Activated effector memory CD4-positive, alpha-beta T cell treated with Interleukin-2 at 50 U/mL for 16 hours (primary cell): ENCODE measurements around the gene AUTS2.

ENCODE experiments used
- DNase-seq: peaks from one replicate; pipeline ENCODE4 v3.0.0-alpha.2; 2020

AUTS2 gene

GRCh38 chr7:70695795-70696083 lies 1097.5 kb downstream of the AUTS2 start:
- DNase-seq = no peak

DNA sequence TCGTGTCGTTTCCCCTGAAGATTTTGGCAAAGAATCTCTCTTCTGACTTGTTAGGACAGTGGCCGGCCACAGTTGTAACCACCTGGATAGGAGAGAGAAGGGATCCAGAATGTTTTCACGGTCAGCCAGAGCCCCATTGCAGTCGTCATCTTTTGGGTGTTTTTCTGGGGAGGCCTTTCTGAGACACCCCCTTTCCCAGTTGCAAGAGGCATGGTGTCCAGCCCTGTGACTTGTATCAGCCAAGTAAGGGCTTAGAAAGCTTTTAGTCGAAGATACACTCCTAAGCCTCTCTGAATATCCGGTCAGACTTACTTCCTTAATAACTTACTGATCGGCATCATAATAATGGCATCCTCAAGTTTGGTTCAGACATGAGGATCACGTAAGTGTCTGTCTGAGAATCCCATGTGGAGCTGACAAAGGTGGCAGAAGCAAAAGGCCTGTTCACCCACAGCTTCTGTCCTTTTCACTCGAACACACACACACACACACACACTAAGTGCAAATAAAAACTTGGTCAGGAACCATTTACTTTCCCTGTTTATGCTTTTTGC lies 1098.0 kb downstream of the AUTS2 start:
- DNase-seq = no peak

DNA sequence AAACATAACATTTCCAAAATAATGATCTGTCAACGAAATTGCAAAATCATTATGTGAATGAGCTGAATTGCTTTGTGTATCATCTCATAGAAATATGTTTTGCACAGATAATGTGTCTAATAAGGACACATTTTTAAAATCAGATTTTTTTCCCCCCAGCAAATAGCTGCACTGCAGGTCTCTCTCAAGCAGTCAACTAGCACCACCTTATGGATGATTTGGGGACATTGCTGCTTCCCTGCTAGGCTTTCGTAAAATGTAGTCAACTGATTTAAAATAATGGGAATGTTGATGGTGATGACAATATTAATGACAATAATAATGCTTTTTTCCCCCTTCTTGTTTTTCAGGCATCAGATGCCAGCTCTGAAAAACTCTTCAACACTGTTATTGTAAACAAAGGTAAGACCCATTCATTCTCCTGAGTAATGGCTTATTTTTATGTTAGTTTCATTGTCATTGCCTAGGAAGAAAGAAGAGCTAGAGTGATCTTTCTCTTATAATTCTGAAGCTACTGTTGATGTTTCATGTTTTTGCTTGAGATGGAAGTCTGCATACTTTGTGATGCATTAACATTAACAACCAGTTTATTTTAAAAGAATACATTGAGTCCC lies 1100.1 kb downstream of the AUTS2 start:
- DNase-seq = no peak

- DNase-seq = no peak
Measured at GRCh38 chr7:70699271-70699670, 1101.0 kb downstream of the AUTS2 start.

- no peak for DNase-seq
Measured at GRCh38 chr7:70700055-70700940, 1102.0 kb downstream of the AUTS2 start.

DNA sequence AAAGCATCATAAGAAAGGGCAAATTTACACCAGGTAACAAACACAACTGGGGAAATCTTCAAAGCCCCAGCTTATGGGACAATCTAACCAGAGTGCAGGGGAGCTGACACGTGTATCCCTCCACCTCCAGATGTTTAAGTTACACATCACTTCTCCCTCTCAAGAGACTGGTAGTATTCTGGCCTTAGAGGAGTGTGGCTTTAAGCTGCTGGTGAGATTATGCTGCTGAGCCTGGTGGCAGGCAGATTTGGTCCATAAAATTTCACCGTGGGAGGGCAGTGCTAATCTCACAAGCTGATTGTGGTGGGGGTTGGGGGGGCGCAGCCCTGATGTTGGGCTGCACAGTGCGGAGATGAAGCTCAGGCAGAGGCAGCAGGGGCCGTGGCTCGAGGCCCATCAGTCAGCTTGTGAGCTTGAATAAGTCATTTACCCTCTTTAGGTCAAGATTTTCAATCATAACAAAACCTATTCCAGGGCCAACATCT lies 1102.7 kb downstream of the AUTS2 start:
- no peak for DNase-seq

DNA sequence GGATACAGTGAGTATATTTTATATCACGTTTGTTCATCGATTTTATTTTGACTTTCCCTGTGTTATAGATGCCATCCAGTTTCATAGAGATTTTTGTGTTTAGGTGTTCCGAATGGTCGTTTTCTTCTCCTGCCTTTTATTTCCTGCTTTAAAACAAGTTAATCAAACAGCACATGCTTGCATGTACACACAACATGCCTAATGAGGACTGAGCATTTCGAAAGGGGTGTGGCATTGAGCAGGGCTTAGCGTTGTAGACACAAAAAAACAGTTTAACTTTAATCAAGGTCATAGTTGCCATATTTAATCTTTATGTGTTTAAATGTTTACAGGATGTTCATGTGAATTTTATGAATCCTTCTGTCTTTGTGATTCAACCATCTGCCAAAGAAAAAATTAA lies 1103.2 kb downstream of the AUTS2 start:
- DNase-seq = no peak

GRCh38 chr7:70701991-70702390 lies 1103.7 kb downstream of the AUTS2 start:
- no peak for DNase-seq

DNA sequence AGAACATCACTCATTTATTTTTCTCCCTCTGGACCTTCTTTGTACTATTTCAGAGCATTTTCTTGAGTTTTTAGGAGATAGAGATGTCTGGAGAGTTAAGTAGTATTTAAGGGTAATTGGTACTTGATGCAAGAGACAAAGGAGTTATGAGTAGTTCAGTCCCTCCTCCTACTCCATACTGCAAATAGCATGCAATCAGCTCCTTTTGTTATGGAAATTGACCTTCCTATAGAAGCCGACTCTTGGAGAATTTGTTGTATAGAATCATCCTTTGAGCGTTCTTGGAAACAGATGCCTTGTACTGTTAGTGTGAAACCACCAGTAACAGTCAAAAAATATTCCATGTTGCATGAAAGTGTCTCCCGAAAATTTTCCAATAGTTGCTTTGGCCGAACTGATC lies 1105.5 kb downstream of the AUTS2 start:
- DNase-seq = no peak

GRCh38 chr7:70704831-70705346 lies 1106.6 kb downstream of the AUTS2 start:
- no peak for DNase-seq

DNA sequence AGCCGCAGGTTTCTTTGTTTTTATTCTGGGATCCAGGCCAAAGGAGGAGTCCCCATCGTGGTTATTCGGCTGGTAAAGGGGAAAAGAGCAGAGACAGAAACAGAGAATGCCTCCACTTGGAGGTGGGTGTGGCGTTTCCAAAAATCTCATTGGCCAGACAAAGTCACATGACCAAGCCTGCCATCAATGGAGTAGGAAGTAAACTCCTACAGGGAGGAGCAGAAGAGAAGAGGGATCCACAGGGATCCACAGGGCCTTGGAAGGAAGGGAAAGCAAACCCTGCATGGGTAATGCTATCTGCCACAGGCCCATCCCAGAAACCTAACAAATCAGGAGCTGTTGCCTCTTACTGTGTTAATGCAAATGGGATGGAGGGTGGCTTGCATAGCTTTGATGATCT lies 1107.9 kb downstream of the AUTS2 start:
- DNase-seq = no peak

DNA sequence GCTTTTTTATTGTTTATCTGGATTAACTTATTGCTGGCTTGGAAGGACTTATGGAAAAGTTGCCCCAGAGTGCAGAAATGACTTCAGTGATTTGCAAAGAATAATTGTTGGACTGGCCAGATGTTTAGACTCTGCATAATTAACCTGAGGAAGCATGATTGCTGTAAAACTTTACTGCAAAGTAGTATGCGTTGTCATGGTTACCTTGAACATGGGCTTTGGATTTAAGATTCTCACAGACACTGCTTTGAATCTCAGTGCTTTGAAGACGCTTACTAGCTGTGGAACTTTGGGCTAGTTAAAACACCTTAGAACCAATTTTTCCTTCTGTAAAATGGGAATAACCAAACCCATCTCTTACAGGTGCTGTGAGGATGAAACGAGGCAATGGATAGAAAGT lies 1108.4 kb downstream of the AUTS2 start:
- DNase-seq = no peak

DNA sequence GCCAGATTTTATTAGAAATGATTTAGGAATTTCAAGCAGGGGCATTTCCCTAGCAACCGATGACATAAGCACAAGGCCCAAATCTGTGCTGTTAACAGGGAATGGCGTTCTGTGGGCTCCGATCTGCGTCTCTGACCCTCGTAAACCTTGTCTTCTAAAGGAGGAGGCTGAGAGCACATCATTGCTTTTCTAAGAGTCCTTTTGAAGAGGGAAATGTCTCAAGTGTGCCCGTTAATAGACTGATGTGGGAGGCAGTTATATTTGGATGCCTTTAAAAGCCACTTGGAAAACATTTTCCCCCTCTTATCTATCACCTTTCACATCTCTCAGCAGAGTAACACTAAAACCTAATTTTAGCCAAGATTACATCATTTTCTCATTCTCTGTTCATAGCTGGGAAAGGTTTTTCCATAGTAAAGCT lies 1109.6 kb downstream of the AUTS2 start:
- no peak for DNase-seq

DNA sequence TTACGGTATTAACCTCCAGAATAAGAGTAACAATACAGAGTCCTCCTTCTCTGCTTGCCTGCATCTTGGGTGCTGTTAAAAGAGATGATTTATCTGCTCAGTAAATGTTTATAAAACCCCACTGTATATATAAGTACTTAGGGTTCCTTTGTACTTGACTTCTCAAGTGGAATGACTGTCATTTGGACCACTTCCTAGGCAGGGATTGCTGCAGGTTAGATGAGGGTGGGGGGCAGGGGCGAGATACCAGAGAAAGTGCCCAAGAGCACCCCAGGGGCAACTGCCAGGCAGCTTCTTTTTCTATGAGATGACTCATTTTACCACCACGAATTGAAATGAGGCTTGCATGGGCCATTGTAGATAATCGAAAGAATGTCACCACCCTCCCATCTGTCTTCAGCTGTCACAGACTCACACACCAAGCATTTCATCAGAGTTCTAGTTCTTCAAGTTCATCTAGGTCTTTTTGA lies 1111.8 kb downstream of the AUTS2 start:
- no peak for DNase-seq

DNA sequence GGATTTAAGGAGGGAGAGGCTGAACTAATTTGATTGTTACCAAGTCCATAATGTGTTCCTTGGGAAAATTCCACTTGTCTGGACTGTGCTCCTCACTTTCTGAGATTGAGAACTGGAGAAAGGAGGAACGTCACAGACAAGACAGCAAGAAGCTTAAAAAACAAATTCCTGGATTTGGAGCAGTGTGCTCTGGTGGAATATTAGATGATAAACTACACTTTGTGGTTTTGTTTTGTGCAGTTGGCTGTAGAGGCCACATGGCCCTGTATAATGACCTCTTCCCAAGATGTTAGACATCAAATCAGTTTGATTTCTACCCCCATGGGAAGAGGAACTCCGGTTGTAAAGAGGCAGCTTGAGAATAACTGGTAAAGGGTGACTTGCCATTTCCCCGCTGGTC lies 1112.4 kb downstream of the AUTS2 start:
- no peak for DNase-seq

GRCh38 chr7:70711452-70711851 lies 1113.2 kb downstream of the AUTS2 start:
- no peak for DNase-seq

DNA sequence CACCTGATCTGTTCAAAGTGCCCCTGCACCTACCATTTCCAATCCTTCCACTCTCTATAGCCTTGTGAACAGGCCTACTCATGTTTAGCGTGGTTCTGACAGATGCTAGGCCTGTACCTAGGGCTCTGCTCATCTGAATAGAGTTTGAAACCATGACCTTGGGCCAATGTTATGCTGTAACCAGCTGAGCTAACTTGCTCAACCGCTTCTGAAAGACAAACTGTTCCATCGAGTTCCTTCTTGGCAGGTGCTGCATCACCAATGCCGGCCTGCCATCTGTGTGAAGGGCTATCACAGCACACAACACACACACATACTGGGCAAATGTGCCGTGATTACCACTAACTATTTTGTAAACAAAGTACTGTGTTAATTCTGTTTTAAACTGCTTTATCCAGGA lies 1114.7 kb downstream of the AUTS2 start:
- no peak for DNase-seq

DNA sequence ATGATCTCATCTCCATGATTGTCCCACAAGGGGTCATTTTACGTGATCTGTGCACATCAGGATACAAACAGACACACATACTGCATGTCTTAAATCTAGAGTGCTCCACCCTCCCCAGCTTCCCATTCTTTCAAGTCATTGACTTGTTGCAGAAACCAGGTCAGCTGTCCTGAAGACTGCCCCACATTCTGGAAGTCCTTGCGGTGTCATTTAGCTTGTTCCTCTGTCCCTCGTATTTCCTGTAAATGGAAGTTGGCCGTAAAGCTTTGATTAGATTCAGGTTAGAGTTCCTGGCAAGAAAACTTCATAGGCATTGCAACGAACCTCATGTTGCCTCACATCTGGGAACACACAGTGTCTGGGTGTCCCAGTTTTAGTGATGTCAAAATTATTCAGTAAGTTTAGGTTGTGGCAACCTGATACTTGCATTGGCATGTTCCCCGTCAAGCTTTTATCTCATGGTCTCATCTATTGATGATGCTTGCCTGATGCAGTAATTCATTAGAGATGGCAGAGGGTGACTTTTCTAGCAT lies 1116.3 kb downstream of the AUTS2 start:
- DNase-seq = no peak

DNA sequence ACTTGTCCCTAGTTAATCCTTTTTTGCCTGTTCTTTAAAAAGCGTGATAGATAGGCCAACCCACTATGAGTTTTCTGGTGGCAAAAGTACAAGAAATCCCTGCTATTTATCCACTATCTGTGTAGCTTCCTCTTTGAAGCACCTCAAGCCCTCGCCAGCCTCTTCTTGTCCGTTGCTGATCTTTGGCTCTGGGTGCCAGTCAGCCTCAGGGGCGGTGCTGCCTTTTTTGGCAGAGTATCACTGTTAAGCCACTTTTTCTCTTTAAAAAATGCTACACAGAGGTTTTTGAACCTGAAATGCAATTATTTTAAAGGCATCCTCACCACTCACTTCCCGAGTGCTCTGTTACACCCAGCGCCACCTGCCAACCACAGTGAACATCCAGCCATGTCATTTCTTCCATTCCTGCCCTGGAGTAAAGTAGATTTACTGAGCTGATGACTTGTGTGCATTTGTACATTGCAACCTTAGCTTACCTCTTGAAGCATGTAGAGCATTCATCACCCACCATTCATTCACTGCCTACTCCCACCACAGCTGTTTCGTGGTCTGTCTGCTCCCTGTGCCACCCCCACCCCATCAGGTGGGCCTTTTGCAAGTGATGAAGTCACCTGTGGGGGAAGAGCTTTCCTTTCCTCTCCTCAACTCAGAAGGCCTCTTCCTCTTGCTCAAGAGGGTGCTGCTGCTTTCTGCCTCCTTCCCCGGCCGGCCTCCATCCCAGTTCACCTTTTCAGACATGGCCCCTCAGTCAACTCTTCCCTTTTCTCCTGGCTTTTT lies 1119.5 kb downstream of the AUTS2 start:
- DNase-seq = no peak

GRCh38 chr7:70719125-70719524 lies 1120.8 kb downstream of the AUTS2 start:
- no peak for DNase-seq

- DNase-seq = no peak
Measured at GRCh38 chr7:70720191-70720873, 1122.1 kb downstream of the AUTS2 start.

DNA sequence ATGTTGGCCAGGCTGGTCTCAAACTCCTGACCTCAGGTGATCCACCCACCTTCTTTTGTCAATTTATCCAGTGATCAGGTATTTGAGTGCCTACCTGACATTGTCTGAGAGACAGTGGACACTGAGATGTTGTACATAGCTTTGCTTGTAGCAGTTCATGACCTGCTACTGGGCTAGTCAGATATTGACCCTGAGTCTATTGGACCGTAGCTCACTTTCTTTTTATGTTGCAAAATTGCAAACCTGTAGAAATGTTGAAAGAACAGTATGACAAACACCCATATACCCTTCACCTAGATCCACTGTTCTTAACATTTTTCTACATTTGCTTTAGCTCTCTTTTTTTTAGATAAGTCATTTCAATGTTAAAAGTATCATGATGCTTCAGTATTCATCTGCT lies 1123.2 kb downstream of the AUTS2 start:
- DNase-seq = no peak
